ENCODE measurements around the gene ZKSCAN3. TPM values are rescaled to one million over a fixed set of nuclear protein-coding genes. Genes with fewer than 3 reads are reported as not detected.

ZKSCAN3 gene
- total RNA-seq (2012; rRNA removed) = 4.4 and 4.8 TPM in 2 replicates
- polyA plus RNA-seq (2012; rRNA removed) = 2.1 and 3.7 TPM in 2 replicates
- 0.87 and 0.94 TPM in 2 replicates for polyA plus RNA-seq (2012; cell fraction: cytosol; rRNA removed)
- 1.2 and 5.0 TPM in 2 replicates for polyA plus RNA-seq (2012; cell fraction: nucleus; rRNA removed; ENCODE audit: low replicate concordance)
- Bru-seq, nascent RNA = percentile 55 among the genes with signal in this experiment
- percentile 72 among the genes with signal in this experiment for BruChase-seq, experiment 1, labeled RNA remaining after a 6-hour chase
- percentile 77 among the genes with signal in this experiment for BruChase-seq, experiment 2, labeled RNA remaining after a 2-hour chase
- long read RNA-seq, partial matches to known transcripts = 0 of 2 reads
- long read RNA-seq, other reads (novel, unspliced or antisense) = 2 of 2 reads

GRCh38 chr6:28349892-28350737, at the start of gene ZKSCAN3:
TSS of gene ZKSCAN3 (plus strand) at chr6:28349947. CDS start at chr6:28359587, 9,640 bp downstream.
- H2BK20ac ChIP-seq (ENCODE audit: low read depth, low read length) = no peak within 1 kb of the TSS
- TF ChIP-seq CHD1 (IDR thresholded peaks at IDR 0.05; ENCODE audit: low read depth, low read length) (no peak), RCOR1 (IDR thresholded peaks at IDR 0.05; ENCODE audit: insufficient replicate concordance, low read length) (no peak), MXI1 (IDR thresholded peaks at IDR 0.05; ENCODE audit: borderline replicate concordance, low read depth, low read length) (no peak), MAZ (IDR thresholded peaks at IDR 0.05; ENCODE audit: borderline replicate concordance, low read depth, low read length) (peak; percentile 26; the same call in 1 of the 2 replicates), BHLHE40 (IDR thresholded peaks at IDR 0.05; ENCODE audit: low read depth, low read length) (no peak)
- peak within 1 kb of the TSS; percentile 98 for H3K4me2 ChIP-seq (ENCODE audit: low read depth, low read length)
- intact Hi-C loops (cut with micrococcal nuclease) = loop anchor here (1.0 kb wide), 1 partner anchor 14 kb away; the partner anchor contains the start of gene ZSCAN31
- peaks cover 8% of the 10 kb centered on the region; the same call in 1 of the 2 replicates for H3K9me1 ChIP-seq (ENCODE audit: insufficient read depth, low read length)
- ChIA-PET CTCF (interaction anchor here (1.0 kb wide), 1 partner anchor 33 kb away, joined by 3 read pairs; no protein-coding TSS in a partner anchor), POLR2A (ENCODE audit: unreplicated experiment) (interaction anchor here (0.6 kb wide), 1 partner anchor 98 kb away, joined by 3 read pairs; the partner anchor contains the start of gene ZKSCAN4)
- peak within 1 kb of the TSS; percentile 88 for H2AK5ac ChIP-seq (ENCODE audit: low read depth, low read length)
- TSS peak; percentile 48 for BruUV-seq (replicated peaks)
- H2AFZ ChIP-seq (replicated peaks; ENCODE audit: low read length, poor library complexity) = peak within 1 kb of the TSS; percentile 100
- peaks cover 15% of the 10 kb centered on the region for H3K27me3 ChIP-seq (ENCODE audit: control insufficient read depth, insufficient read depth, low read length)
- no peaks in the 10 kb centered on the region for H4K20me1 ChIP-seq (ENCODE audit: insufficient read depth, low read length)
- peak within 1 kb of the TSS; percentile 94 for H4K5ac ChIP-seq (ENCODE audit: low read depth, low read length)
- ATAC-seq (ENCODE audit: low read depth) = peak; percentile 100
- H3K18ac ChIP-seq (ENCODE audit: low read depth, low read length) = peak within 1 kb of the TSS; percentile 78
- H2BK5ac ChIP-seq (ENCODE audit: low read depth, low read length, poor library complexity, severe bottlenecking) = peak within 1 kb of the TSS; percentile 83
- peak within 1 kb of the TSS; percentile 96 for H3K14ac ChIP-seq (replicated peaks; ENCODE audit: low read depth, low read length)
- peak within 1 kb of the TSS; percentile 90 to 97 for H4K8ac ChIP-seq (ENCODE audit: low read depth in 2 of 2, low read length in 2 of 2)
- H4K91ac ChIP-seq (ENCODE audit: insufficient read depth, low read depth, low read length) = peak within 1 kb of the TSS; percentile 79
- peak within 1 kb of the TSS; percentile 99 for H3K4me3 ChIP-seq (ENCODE audit: insufficient read depth, low read depth, low read length)
- H3K36me3 ChIP-seq (ENCODE audit: control insufficient read depth, insufficient read depth, low read length) = no peaks in the 10 kb centered on the region
- H3K4me1 ChIP-seq (ENCODE audit: control insufficient read depth, insufficient read depth, low read length) = peaks cover 5% of the 10 kb centered on the region
- H3K9me3 ChIP-seq (ENCODE audit: control insufficient read depth, insufficient read depth, low read length) = no peaks in the 10 kb centered on the region
- dilution Hi-C loops (cut with HindIII; ENCODE audit: low sequenced_read_pairs, unreplicated experiment) = no loop called here
- H3K27ac ChIP-seq (ENCODE audit: insufficient read depth, low read length) = peak within 1 kb of the TSS; percentile 96
- WGBS, 2 experiments (ENCODE audit: extremely low coverage in 2 of 2, insufficient read length in 1 of 2) = 0% methylated on average over 4 of the region's 30 CpGs; no CpG with 5 or more reads in 1 of the 2 experiments
- peak; percentile 73 for DNase-seq
- H3K79me1 ChIP-seq (ENCODE audit: low read depth in 1 of 2, low read length in 2 of 2) = peaks cover 26 to 38% of the 10 kb centered on the region in 2 experiments
- peak within 1 kb of the TSS; percentile 99 for H3K9ac ChIP-seq (ENCODE audit: low read depth, low read length)
- H3K4ac ChIP-seq (ENCODE audit: low read depth, low read length) = peak within 1 kb of the TSS; percentile 93
- peak within 1 kb of the TSS; percentile 93 for H3K56ac ChIP-seq (ENCODE audit: extremely low read depth, insufficient read depth, low read length)
- 0 out of 3 replicates have a peak within 1 kb of the TSS, but pooled peaks have one; percentile 12 for H2BK15ac ChIP-seq (ENCODE audit: low read depth, low read length)
- in situ Hi-C loops (cut with MboI; ENCODE audit: low sequenced_read_pairs) = no loop called here
- H2AK9ac ChIP-seq (replicated peaks; ENCODE audit: low read depth, low read length, poor library complexity) = peak within 1 kb of the TSS; percentile 98
- H2BK120ac ChIP-seq (ENCODE audit: low read depth, low read length) = peak within 1 kb of the TSS; percentile 83
- peak within 1 kb of the TSS; percentile 95 for H3K23ac ChIP-seq (ENCODE audit: low read depth, low read length)
